Neuronal stem cell (in vitro differentiated cells): Measurements from ENCODE around the gene CNN2.

ENCODE experiments used
- DNase-seq: peaks from one replicate; pipeline ENCODE4 v3.0.0-alpha.2; 2013; ENCODE audit warnings: low spot score
- H2AFZ ChIP-seq: one replicate; pipeline ENCODE4 v1.6.1; 2013; ENCODE audit warnings: mild to moderate bottlenecking, low read length, inconsistent platforms
- H2AK5ac ChIP-seq: 2 replicates; pipeline ENCODE4 v1.6.1; 2013; ENCODE audit warnings: low read depth, mild to moderate bottlenecking, inconsistent platforms, low read length, moderate library complexity, mixed read lengths
- H2BK120ac ChIP-seq: 2 replicates; pipeline ENCODE4 v1.6.1; 2013; ENCODE audit warnings: low read depth, mild to moderate bottlenecking, inconsistent platforms, low read length, moderate library complexity, mixed read lengths
- H2BK12ac ChIP-seq: one replicate; pipeline ENCODE4 v1.6.1; 2013; ENCODE audit warnings: low read length, inconsistent platforms
- H2BK15ac ChIP-seq: 2 replicates; pipeline ENCODE4 v1.6.1; 2013; ENCODE audit warnings: mild to moderate bottlenecking, low read length, inconsistent platforms, mixed read lengths
- H2BK5ac ChIP-seq: one replicate; pipeline ENCODE4 v1.6.1; 2013; ENCODE audit warnings: inconsistent platforms, mild to moderate bottlenecking, low read length, moderate library complexity
- H3K14ac ChIP-seq: one replicate; pipeline ENCODE4 v1.6.1; 2013; ENCODE audit warnings: low read length, inconsistent platforms
- H3K18ac ChIP-seq: 2 replicates; pipeline ENCODE4 v1.6.1; 2013; ENCODE audit warnings: low read length, inconsistent platforms
- H3K23ac ChIP-seq: 2 replicates; pipeline ENCODE4 v1.6.1; 2013; ENCODE audit warnings: low read depth, mild to moderate bottlenecking, mixed read lengths, low read length, inconsistent platforms; ENCODE audit not compliant: poor library complexity
- H3K27ac ChIP-seq: replicated peaks from 3 replicates; pipeline ENCODE4 v1.5.1; 2013; ENCODE audit warnings: low read length, inconsistent platforms
- H3K27me3 ChIP-seq, 3 experiments: 2 replicates each; pipeline ENCODE4 v1.6.1; 2013; ENCODE audit warnings: low read length in 3 of 3, mild to moderate bottlenecking in 2 of 3, inconsistent platforms in 1 of 3, low read depth in 1 of 3, mixed read lengths in 1 of 3, moderate library complexity in 1 of 3; ENCODE audit not compliant: control insufficient read depth in 3 of 3, insufficient read depth in 3 of 3
- H3K36me3 ChIP-seq, 2 donors: replicated peaks in 1 of 2; 2 replicates each; pipeline ENCODE4 v1.6.1; 2013; ENCODE audit warnings: low read length in 2 of 2; ENCODE audit not compliant: control insufficient read depth in 2 of 2, insufficient read depth in 2 of 2
- H3K4ac ChIP-seq: 2 replicates; pipeline ENCODE4 v1.6.1; 2013; ENCODE audit warnings: inconsistent platforms, mild to moderate bottlenecking, low read length, moderate library complexity
- H3K4me1 ChIP-seq, 2 donors: 1 replicate in 1 of 2; 2 replicates in 1 of 2; pipeline ENCODE4 v1.6.1; 2013; ENCODE audit warnings: low read length in 2 of 2, low read depth in 1 of 2; ENCODE audit not compliant: control insufficient read depth in 2 of 2, insufficient read depth in 1 of 2
- H3K4me2 ChIP-seq: one replicate; pipeline ENCODE4 v1.6.1; 2013; ENCODE audit warnings: mild to moderate bottlenecking, low read length, inconsistent platforms; ENCODE audit not compliant: insufficient read depth, poor library complexity, severe bottlenecking
- H3K4me3 ChIP-seq, 2 donors: 2 replicates each; pipeline ENCODE4 v1.5.1; 2013; ENCODE audit warnings: low read length in 2 of 2, mild to moderate bottlenecking in 2 of 2, inconsistent platforms in 1 of 2, moderate library complexity in 1 of 2
- H3K79me1 ChIP-seq: one replicate; pipeline ENCODE4 v1.6.1; 2013; ENCODE audit warnings: low read depth, mild to moderate bottlenecking, inconsistent platforms, low read length, moderate library complexity
- H3K9ac ChIP-seq: one replicate; pipeline ENCODE4 v1.6.1; 2013; ENCODE audit warnings: mild to moderate bottlenecking, low read depth, low read length, inconsistent platforms; ENCODE audit not compliant: poor library complexity
- H3K9me3 ChIP-seq, 2 donors: replicated peaks in 1 of 2; 2 replicates each; pipeline versions ENCODE3 to v1.6.1; 2013; ENCODE audit warnings: low read length in 2 of 2, mild to moderate bottlenecking in 2 of 2, inconsistent platforms in 1 of 2, low read depth in 1 of 2, mixed read lengths in 1 of 2, moderate library complexity in 1 of 2; ENCODE audit not compliant: control insufficient read depth in 2 of 2, insufficient read depth in 1 of 2
- H4K8ac ChIP-seq: one replicate; pipeline ENCODE4 v1.6.1; 2013; ENCODE audit warnings: low read depth, mild to moderate bottlenecking, inconsistent platforms, low read length, moderate library complexity
- H4K91ac ChIP-seq: one replicate; pipeline ENCODE4 v1.6.1; 2013; ENCODE audit warnings: low read length, low read depth, mild to moderate bottlenecking, inconsistent platforms; ENCODE audit not compliant: poor library complexity
- WGBS, 2 donors: extraction: QIAGEN DNeasy Blood & Tissue Kit; methylation state at CpG; one replicate each; pipeline ENCODE4 v1.1.7; 2013; ENCODE audit warnings: missing lambda C conversion rate in 2 of 2, mixed read lengths in 1 of 2; ENCODE audit not compliant: insufficient read length in 2 of 2, insufficient replicate concordance in 1 of 2; ENCODE audit errors: extremely low coverage in 2 of 2; 5-methylcytosine and 5-hydroxymethylcytosine counted together

CNN2 gene

DNA sequence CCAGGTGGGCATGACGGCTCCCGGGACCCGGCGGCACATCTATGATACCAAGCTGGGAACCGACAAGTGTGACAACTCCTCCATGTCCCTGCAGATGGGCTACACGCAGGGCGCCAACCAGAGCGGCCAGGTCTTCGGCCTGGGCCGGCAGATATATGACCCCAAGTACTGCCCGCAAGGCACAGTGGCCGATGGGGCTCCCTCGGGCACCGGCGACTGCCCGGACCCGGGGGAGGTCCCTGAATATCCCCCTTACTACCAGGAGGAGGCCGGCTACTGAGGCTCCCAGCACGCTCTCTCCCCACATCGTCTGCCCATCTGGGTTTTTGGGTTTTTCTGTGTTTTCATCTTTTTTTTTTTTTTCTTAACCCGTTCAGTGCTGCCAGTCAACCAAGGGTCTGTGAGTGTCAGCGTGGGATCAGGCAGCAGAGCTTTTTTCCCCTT lies 11.2 kb downstream of the CNN2 start:
- peaks cover 27 to 43% of the 10 kb centered on the region in 2 donors for H3K36me3 ChIP-seq
- DNase-seq, result no peak
- no peak overlapping the region for H4K8ac ChIP-seq
- WGBS, 2 donors, result no CpG with 5 or more reads among the region's 22 CpGs
- H3K4me3 ChIP-seq, result no peak overlapping the region
- H3K4me1 ChIP-seq, result peaks cover 7 to 13% of the 10 kb centered on the region in 2 donors
- no peak overlapping the region for H3K4me2 ChIP-seq
- no peak overlapping the region for H4K91ac ChIP-seq
- no peak overlapping the region for H2AFZ ChIP-seq
- H2BK120ac ChIP-seq, result no peak overlapping the region
- H3K9ac ChIP-seq, result no peak overlapping the region
- H3K9me3 ChIP-seq, result no peaks in the 10 kb centered on the region
- H2AK5ac ChIP-seq, result no peak overlapping the region
- peaks cover 6% of the 10 kb centered on the region for H3K79me1 ChIP-seq
- H3K14ac ChIP-seq, result no peak overlapping the region
- H2BK15ac ChIP-seq, result no peak overlapping the region
- H3K18ac ChIP-seq, result no peak overlapping the region
- H2BK5ac ChIP-seq, result no peak overlapping the region
- no peak overlapping the region for H3K23ac ChIP-seq
- no peaks in the 10 kb centered on the region for H3K27me3 ChIP-seq
- H3K27ac ChIP-seq, result no peak overlapping the region
- no peak overlapping the region for H3K4ac ChIP-seq
- no peak overlapping the region for H2BK12ac ChIP-seq

GRCh38 chr19:1038978-1039645 lies 12.7 kb downstream of the CNN2 start:
- H3K27ac ChIP-seq, result peak overlapping the region; percentile 54
- H3K18ac ChIP-seq, result no peak overlapping the region
- no peak overlapping the region for H3K4ac ChIP-seq
- no CpG with 5 or more reads among the region's 22 CpGs for WGBS, 2 donors
- peak overlapping the region; percentile 89 for H3K23ac ChIP-seq
- no peak for DNase-seq
- no peak overlapping the region for H2BK15ac ChIP-seq
- H4K91ac ChIP-seq, result no peak overlapping the region
- H3K4me3 ChIP-seq, result no peak overlapping the region
- peak overlapping the region; percentile 63 for H2AK5ac ChIP-seq
- H3K79me1 ChIP-seq, result peaks cover 4% of the 10 kb centered on the region
- H2BK5ac ChIP-seq, result peak overlapping the region; percentile 2
- H3K36me3 ChIP-seq, result peaks cover 20 to 35% of the 10 kb centered on the region in 2 donors
- no peaks in the 10 kb centered on the region for H3K9me3 ChIP-seq
- no peak overlapping the region for H2AFZ ChIP-seq
- H3K9ac ChIP-seq, result no peak overlapping the region
- peak overlapping the region; percentile 82 for H3K4me2 ChIP-seq
- no peak overlapping the region for H2BK12ac ChIP-seq
- no peak overlapping the region for H4K8ac ChIP-seq
- H3K14ac ChIP-seq, result no peak overlapping the region
- peaks cover 7 to 13% of the 10 kb centered on the region in 2 donors for H3K4me1 ChIP-seq
- no peaks in the 10 kb centered on the region for H3K27me3 ChIP-seq
- peak overlapping the region; percentile 81 for H2BK120ac ChIP-seq

GRCh38 chr19:1039646-1040475 lies 13.5 kb downstream of the CNN2 start, which contains the start of gene ABCA7:
ABCA7 (plus strand) TSS chr19:1040107; CDS start chr19:1041362, 1,255 bp downstream.
- H3K36me3 ChIP-seq, result peaks cover 20 to 35% of the 10 kb centered on the region in 2 donors
- peak within 1 kb of the TSS; percentile 54 for H3K27ac ChIP-seq
- no peak within 1 kb of the TSS for H4K91ac ChIP-seq
- no peak within 1 kb of the TSS for H2BK15ac ChIP-seq
- H2BK12ac ChIP-seq, result no peak within 1 kb of the TSS
- peak within 1 kb of the TSS; percentile 94 for H3K18ac ChIP-seq
- H3K23ac ChIP-seq, result peak within 1 kb of the TSS; percentile 89
- H2BK120ac ChIP-seq, result peak within 1 kb of the TSS; percentile 81
- H3K9ac ChIP-seq, result peak within 1 kb of the TSS; percentile 81
- H3K27me3 ChIP-seq, result no peaks in the 10 kb centered on the region
- H3K4me2 ChIP-seq, result peak within 1 kb of the TSS; percentile 82
- no peak within 1 kb of the TSS for H3K14ac ChIP-seq
- H3K4me1 ChIP-seq, result peaks cover 7 to 13% of the 10 kb centered on the region in 2 donors
- H3K9me3 ChIP-seq, result no peaks in the 10 kb centered on the region
- peaks cover 4% of the 10 kb centered on the region for H3K79me1 ChIP-seq
- peak; percentile 96 for DNase-seq
- no peak within 1 kb of the TSS for H4K8ac ChIP-seq
- no CpG with 5 or more reads among the region's 56 CpGs for WGBS, 2 donors
- H3K4ac ChIP-seq, result no peak within 1 kb of the TSS
- H2BK5ac ChIP-seq, result peak within 1 kb of the TSS; percentile 2
- H2AK5ac ChIP-seq, result peak within 1 kb of the TSS; percentile 63
- peak within 1 kb of the TSS; percentile 57 to 71 for H3K4me3 ChIP-seq
- H2AFZ ChIP-seq, result peak within 1 kb of the TSS; percentile 90
